Epidermal melanocyte (primary cell): ENCODE results near the gene EXOC4.

Experiments used
- DNase-seq: peaks from one replicate; pipeline ENCODE4 v3.0.0; 2011; ENCODE audit warnings: low spot score; ENCODE audit not compliant: insufficient read length

Gene EXOC4

GRCh38 chr7:133534816-133535215, 281.9 kb downstream of the EXOC4 start:
- DNase-seq: no peak

GRCh38 chr7:133535308-133535707, 282.4 kb downstream of the EXOC4 start:
- no peak for DNase-seq

- DNase-seq: no peak
These were observed 283.6 kb downstream of the EXOC4 start for GRCh38 chr7:133536450-133536849.

- no peak for DNase-seq
These were observed 286.1 kb downstream of the EXOC4 start for GRCh38 chr7:133539016-133539415.

- DNase-seq: no peak
These were observed 287.4 kb downstream of the EXOC4 start for GRCh38 chr7:133540096-133540860.

- DNase-seq: no peak
These were observed 289.4 kb downstream of the EXOC4 start for GRCh38 chr7:133542209-133542780.

- no peak for DNase-seq
These were observed 290.8 kb downstream of the EXOC4 start for GRCh38 chr7:133543657-133544056.

GRCh38 chr7:133545618-133546017, 292.7 kb downstream of the EXOC4 start:
- no peak for DNase-seq

- no peak for DNase-seq
These were observed 295.1 kb downstream of the EXOC4 start for GRCh38 chr7:133547981-133548380.

GRCh38 chr7:133549633-133550032, 296.8 kb downstream of the EXOC4 start:
- DNase-seq: no peak

GRCh38 chr7:133550145-133550544, 297.3 kb downstream of the EXOC4 start:
- DNase-seq: no peak

- no peak for DNase-seq
These were observed 297.9 kb downstream of the EXOC4 start for GRCh38 chr7:133550811-133551210.

- DNase-seq: no peak
These were observed 298.6 kb downstream of the EXOC4 start for GRCh38 chr7:133551466-133551865.

- no peak for DNase-seq
These were observed 299.2 kb downstream of the EXOC4 start for GRCh38 chr7:133552079-133552478.

GRCh38 chr7:133554330-133554729, 301.5 kb downstream of the EXOC4 start:
- no peak for DNase-seq

- no peak for DNase-seq
These were observed 303.2 kb downstream of the EXOC4 start for GRCh38 chr7:133556048-133556447.

GRCh38 chr7:133556553-133556952, 303.7 kb downstream of the EXOC4 start:
- DNase-seq: no peak

GRCh38 chr7:133560900-133561299, 308.0 kb downstream of the EXOC4 start:
- no peak for DNase-seq

GRCh38 chr7:133561396-133561795, 308.5 kb downstream of the EXOC4 start:
- DNase-seq: no peak

- DNase-seq: no peak
These were observed 309.7 kb downstream of the EXOC4 start for GRCh38 chr7:133562621-133563020.

GRCh38 chr7:133563251-133563650, 310.4 kb downstream of the EXOC4 start:
- DNase-seq: no peak

- DNase-seq: no peak
These were observed 311.6 kb downstream of the EXOC4 start for GRCh38 chr7:133564484-133564883.

GRCh38 chr7:133568544-133568943, 315.7 kb downstream of the EXOC4 start:
- no peak for DNase-seq
